Gastroesophageal sphincter (tissue), 3 donors: ENCODE measurements around the gene ADAMTS17.

Experiments
- EP300 ChIP-seq: sonication (generic); formaldehyde crosslinking; IDR thresholded peaks from one replicate; pipeline ENCODE4 v1.6.1; 2017; ENCODE audit warnings: antibody characterized with exemption, mild to moderate bottlenecking
- POLR2A ChIP-seq, 2 donors: fragments of 450-650 bp; IDR thresholded peaks; one replicate each; pipeline ENCODE4 v1.6.1; 2017; ENCODE audit warnings: antibody characterized with exemption in 2 of 2, mild to moderate bottlenecking in 2 of 2, moderate library complexity in 1 of 2
- POLR2AphosphoS5 ChIP-seq: sonication (generic); formaldehyde crosslinking; IDR thresholded peaks from one replicate; pipeline ENCODE4 v1.6.1; 2017; ENCODE audit warnings: antibody characterized with exemption
- TF ChIP-seq, protein P1 (sequence below), 4 experiments: fragments of 200-600 bp in 2 of 4; fragments of 450-650 bp in 2 of 4; sonication (generic) in 1 of 4; IDR thresholded peaks; one replicate each; pipeline ENCODE4 v1.5.1; 2017 to 2019; ENCODE audit warnings: antibody characterized with exemption in 4 of 4, mild to moderate bottlenecking in 2 of 4, moderate library complexity in 2 of 4

- TF ChIP-seq POLR2A (IDR thresholded peaks at IDR 0.05) (no peak), EP300 (no peak), POLR2AphosphoS5 (no peak)
- TF ChIP-seq, protein P1, sequence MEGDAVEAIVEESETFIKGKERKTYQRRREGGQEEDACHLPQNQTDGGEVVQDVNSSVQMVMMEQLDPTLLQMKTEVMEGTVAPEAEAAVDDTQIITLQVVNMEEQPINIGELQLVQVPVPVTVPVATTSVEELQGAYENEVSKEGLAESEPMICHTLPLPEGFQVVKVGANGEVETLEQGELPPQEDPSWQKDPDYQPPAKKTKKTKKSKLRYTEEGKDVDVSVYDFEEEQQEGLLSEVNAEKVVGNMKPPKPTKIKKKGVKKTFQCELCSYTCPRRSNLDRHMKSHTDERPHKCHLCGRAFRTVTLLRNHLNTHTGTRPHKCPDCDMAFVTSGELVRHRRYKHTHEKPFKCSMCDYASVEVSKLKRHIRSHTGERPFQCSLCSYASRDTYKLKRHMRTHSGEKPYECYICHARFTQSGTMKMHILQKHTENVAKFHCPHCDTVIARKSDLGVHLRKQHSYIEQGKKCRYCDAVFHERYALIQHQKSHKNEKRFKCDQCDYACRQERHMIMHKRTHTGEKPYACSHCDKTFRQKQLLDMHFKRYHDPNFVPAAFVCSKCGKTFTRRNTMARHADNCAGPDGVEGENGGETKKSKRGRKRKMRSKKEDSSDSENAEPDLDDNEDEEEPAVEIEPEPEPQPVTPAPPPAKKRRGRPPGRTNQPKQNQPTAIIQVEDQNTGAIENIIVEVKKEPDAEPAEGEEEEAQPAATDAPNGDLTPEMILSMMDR (IDR thresholded peaks at IDR 0.05): no peak
Observed at GRCh38 chr15:100016632-100017031, 325.1 kb downstream of the ADAMTS17 start.
